NCI-H2227 (cell line): ENCODE data around the gene LRWD1.
"Not testable (repeated sequence)": the region's sequence is repeated elsewhere in the genome, so short reads cannot be mapped to it uniquely, and the experiment has no call there.

Experiments
- DNase-seq: peaks from one replicate; lab custom pipeline; 2025; ENCODE audit not compliant: unreplicated experiment; lab: John Stamatoyannopoulos, UW

Gene LRWD1

DNA sequence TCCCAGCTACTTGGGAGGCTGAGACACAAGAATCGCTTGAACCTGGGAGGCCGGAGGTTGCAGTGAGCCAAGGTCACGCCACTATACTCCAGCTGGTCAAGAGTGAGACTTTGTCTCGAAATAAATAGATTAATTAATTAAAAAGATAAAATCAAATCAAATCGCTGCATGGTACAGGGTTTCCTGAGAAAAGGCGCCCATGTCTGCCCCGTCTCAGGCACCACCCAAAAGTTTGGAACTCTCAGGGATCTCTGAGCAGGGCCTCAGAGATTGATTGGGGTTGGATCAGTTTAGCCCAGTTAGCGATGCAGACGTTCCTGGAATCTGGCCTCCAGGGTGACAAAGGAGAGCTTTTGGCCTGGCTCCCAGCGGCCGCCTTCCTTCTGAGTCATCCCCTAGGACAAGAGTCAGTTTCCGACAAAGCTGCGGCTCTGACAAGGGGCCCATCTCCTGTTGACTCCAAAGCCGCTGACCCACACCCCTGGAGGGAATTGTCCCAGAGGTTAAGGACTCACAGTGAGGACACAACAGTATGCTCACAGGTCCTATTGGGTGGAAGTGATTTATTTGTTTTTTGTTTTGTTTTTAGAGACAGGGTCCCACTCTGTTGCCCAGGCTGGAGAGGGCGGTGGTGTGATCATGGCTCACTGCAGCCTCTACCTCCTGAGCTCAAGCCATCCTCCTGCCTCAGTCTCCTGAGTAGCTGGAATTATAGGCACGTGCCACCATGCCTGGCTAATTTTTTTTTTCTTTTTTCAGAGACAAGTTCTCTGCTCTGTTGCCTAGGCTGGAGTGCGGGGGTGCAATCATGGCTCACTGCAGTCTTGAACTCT lies 24.6 kb upstream of the LRWD1 start:
- no peak for DNase-seq

DNA sequence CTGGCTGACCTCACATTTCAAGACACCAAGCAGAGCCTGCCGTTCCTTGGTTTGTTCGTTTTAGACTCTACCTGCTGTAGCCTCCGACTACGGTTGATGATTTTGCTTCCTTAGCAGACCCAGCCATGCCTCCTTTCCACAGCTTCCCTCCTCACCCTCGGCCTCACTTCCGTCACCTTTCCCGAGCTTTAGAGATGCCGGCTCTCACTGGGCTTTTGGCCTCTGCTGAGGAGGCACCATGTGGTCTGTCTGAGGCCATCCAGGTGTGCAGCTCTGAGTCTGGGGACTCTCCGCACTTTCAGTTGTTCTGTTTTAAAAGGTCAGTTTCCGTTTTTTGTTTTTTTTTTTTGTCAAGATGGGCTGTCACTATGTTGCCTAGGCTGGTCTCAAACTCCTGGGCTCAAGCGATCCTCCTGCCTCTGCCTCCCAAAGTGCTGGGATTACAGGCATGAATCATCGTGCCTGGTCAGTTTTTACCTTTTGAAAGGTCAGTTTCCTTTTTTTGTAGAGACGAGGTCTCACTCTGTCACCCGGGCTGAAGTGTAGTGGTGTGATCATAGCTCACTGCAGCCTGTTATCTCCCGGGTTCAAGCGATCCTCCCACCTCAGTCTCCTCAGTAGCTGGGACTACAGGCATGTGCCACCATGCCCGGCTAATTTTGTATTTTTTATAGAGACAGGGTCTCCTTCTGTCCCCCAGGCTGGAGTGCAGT lies 19.7 kb upstream of the LRWD1 start:
- DNase-seq: no peak

DNA sequence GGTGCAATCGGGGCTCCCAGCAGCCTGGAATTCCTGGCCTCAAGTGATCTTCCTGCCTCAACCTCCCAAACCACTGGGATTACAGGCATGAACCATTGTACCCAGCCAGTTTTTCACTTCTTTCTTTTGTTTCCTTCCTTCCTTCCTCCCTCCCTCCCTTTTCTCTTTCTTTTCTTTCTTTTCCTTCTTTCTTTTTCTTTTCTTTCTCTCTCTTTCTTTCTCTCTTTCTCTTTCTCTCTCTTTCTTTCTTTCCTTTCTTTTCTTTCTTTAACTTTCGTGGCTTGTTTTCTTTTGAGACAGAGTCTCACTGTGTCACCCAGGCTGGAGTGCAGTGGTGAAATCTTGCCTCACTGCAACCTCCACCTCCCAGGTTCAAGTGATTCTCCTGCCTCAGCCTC lies 19.1 kb upstream of the LRWD1 start:
- no peak for DNase-seq

DNA sequence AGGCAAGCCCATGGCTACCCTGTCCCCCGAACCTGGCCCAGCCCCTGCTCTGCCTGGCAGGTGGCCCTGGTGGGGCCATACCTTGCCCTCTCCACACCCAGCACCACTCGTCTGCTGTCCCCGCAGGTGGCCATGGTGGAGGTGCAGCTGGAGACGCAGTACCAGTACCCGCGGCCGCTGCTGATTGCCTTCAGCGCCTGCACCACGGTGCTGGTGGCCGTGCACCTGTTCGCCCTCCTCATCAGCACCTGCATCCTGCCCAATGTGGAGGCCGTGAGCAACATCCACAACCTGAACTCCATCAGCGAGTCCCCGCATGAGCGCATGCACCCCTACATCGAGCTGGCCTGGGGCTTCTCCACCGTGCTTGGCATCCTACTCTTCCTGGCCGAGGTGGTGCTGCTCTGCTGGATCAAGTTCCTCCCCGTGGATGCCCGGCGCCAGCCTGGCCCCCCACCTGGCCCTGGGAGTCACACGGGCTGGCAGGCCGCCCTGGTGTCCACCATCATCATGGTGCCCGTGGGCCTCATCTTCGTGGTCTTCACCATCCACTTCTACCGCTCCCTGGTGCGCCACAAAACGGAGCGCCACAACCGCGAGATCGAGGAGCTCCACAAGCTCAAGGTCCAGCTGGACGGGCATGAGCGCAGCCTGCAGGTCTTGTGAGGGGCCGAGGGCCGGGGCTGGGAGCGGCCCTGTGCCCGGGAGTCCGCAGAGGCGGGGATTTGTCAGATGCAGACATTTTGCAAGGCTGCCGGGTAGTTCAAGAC lies 18.2 kb upstream of the LRWD1 start:
- DNase-seq: no peak

DNA sequence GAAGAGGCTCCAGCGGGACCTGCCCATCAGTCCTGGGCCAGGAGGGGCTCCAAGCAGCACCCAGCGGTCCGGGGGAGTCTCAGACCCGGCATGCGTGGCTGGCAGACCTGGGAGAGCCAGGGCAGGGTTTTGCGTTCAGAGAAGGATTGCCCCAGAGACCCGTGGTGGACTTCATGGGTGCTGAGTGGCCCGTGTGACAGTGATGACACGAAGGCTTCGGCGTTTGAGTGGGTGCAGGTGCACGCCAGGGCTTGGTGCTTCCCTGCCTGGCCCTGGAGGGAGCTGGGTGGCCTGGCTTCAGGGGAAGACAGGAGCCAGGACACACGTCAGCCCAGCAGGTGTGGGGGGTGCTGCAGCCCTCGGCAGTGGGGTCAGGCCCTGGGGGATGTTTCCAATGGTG lies 17.5 kb upstream of the LRWD1 start:
- no peak for DNase-seq

DNA sequence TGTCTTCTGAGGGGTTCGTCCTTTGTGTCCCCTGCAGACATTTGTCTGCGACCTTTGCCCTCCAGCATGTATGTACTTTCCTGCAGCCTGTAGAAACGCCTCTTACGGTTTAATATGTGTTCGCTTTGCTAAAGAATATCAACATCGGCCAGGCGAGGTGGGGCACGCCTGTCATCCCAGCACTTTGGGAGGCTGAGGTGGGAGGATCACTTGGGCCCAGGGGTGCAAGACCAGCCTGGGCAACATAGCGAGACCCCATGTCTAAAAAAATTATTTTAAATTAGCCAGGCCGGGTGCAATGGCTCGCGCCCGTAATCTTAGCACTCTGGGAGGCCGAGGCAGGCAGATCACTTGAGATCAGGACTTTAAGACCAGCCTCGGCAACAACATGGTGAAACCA lies 15.6 kb upstream of the LRWD1 start:
- no peak for DNase-seq

DNA sequence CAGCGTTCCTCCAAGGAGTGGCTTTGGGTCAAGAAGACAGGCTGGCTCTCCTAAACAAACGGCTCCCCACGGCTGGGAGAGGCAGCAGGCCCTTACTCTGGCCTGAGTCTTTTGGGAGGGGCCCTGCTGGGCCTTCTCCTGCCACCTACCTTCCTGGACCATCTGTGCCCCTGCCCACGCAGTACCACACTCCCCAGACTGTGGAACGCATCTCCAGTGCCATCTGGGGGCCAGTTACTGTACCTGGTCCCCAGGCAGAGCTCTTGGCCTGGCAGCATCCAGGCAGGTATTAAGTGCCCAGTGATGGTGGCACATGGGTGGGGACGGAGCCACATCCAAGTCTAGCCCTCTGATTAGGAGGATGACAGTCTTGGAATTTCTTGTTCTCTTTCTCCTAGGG lies 14.5 kb upstream of the LRWD1 start:
- DNase-seq: no peak

DNA sequence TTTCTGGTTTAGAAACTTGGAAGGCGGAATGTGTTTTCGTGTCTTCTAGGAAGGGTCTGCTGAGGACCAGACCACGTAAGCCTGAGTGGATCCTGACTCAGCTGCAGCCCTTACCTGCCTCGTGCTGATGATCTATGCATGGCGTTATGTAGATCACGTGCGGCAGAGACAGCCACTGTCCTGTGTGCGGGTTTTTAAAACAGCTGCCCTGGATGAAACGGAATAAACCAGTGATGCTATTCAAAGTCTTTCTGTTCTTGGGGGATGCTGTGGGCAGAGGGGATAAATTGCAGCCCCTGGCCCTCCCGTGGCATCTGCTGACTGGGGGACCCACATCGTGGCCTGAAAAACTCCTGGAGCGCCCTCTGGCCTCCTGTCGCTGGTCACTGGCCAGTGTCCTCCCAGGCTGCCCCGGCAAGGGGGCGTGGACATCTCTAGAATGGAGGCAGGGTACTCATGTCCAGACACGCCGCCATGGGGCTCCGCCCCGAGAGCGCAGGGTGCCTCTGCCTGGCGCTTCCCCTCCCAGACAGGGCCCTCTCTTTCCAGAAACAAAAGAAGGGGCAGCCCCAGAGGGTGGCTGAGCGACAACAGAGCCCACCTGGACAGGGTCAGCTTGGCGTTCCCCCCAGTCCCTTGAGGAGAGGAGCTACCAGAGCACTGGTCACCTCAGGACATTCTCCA lies 13.3 kb upstream of the LRWD1 start:
- DNase-seq: peak; percentile 74

DNA sequence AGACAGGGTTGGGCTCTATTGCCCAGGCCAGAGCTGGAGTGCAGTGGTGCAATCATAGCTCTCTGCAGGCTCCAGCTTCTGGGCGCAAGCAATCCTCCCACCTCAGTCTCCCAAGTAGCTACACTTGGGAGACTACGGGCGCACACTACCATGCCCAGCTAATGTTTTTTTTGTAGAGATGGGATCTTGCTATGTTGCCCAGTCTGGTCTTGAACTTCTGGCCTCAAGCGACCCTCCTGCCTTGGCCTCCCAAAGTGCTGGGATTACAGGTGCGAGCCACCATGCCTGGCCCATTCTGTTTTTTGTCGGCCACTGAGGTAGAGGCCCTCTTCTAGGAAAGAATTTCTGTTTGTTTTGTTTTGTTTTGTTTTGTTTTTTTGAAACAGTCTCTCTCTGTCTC lies 12.3 kb upstream of the LRWD1 start:
- no peak for DNase-seq

DNA sequence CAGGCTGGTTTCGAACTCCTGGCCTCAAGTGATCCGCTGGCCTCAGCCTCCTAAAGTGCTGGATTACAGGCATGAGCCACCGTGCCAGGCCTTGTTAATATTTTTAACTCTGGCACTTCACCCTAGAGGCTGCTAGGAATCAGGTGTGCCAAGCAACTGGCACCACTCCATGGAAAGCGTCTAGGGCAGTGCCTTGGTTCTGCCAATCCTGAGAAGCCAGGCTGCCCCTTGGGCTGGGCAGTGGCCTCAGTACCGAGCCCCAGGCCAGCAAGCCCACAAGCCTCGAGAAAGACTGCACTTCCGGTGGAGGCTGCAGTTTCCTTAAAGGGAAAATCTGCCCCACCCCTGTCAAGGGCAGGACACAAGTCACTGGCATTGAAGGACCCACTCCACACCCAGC lies 11.5 kb upstream of the LRWD1 start:
- DNase-seq: no peak

DNA sequence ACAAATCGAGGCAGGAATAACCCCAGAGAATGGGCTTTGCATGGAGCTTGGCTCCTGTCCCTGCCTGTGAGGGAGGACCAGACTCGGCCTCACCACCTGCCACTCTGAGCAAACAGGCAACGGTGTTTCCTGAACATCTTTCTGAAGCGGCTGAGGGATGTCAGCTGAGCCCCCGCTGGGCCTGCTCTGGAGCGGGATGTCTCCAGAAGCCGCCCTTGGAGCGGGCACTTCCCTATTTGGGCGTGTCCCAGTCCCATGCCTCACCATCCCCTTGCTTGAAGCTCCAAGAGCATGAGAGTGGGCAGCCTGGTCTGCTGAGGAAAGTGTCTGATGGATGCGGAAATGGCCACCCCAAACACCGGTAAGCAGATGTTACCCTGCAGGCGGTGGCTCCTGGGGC lies 10.3 kb upstream of the LRWD1 start:
- DNase-seq: no peak

DNA sequence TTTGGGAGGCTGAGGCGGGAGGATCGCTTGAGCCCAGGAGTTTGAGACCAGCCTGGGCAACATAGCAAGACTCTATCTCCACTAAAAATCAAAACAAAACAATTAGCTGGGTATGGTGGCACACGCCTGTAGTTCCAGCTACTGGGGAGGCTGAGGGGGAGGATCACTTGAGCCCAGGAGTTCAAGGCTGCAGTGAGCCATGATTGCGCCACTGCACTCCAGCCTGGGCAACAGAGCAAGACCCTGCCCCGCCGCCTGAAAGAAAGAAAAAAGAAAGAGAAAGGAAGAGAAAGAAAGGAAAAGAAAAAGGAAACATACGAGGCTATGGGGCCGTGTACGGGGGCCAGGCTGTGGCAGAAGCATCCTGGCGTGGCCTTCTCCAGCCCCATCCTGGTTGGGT lies 9.9 kb upstream of the LRWD1 start:
- DNase-seq: not testable (repeated sequence)

DNA sequence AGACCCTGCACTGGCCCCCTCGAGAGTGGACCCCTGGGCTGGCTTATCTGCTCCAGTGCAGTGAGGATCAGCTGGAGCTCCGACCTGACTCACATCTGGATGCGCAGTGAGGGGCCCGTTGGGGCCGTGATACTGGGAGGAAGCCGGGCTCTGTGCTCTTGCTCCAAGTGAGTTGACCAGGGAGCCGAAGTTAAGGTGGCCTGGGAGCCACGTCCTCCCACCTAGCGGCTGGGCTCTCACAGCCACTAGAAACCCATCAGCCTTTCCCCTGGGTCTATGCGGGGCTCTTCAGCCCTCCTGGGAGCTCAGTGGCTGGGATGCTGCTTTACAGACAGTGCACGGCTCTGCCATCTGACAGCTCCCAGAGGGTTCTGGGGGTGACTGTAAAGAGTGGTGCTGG lies 9.2 kb upstream of the LRWD1 start:
- no peak for DNase-seq

DNA sequence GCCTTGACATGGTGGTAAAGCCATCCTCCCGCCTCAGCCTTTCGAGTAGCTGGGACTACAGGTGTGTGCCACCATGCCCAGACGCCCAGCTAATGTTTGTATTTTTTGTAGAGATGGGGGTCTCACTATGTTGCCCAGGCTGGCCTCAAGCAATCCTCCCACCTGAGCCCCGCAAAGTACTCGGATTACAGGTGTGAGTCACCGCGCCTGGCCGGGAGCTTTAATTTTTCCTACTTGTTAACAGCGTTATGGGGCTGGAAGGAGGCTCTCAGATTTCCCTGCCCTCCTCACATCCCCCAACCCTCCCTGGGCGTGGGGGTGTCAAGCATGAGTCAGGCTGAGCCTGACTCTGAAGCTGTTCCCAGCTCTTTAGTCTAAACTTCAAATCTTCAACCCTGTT lies 8.5 kb upstream of the LRWD1 start:
- DNase-seq: no peak

DNA sequence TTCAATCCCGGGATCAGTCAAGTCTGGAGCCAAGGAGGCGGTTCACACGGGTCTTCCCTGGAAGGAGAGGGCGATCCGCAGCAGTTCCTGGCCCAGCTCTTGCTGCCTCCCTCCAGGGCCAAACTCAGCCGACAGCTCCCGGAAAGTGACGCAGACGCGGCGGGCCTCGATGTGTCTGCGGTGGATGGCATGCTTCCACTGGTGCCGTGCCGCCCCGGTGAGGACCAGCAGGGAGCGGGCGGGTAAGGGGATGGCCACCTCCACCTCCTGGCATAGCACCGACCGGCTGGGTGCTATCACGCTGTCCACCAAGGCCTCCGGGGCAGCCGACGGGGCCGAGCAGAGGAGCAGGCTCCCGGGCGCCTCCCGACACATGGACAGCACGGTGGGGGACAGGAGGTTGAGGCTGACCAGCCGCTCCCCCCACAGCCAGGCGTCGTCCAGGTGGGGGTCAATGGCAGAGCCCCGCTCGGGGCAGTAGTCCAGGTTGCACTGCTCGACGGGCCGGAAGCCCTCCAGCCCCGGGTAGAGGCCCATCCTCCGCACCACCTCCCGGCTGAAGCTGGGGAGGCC lies 7.3 kb upstream of the LRWD1 start:
- DNase-seq: no peak

DNA sequence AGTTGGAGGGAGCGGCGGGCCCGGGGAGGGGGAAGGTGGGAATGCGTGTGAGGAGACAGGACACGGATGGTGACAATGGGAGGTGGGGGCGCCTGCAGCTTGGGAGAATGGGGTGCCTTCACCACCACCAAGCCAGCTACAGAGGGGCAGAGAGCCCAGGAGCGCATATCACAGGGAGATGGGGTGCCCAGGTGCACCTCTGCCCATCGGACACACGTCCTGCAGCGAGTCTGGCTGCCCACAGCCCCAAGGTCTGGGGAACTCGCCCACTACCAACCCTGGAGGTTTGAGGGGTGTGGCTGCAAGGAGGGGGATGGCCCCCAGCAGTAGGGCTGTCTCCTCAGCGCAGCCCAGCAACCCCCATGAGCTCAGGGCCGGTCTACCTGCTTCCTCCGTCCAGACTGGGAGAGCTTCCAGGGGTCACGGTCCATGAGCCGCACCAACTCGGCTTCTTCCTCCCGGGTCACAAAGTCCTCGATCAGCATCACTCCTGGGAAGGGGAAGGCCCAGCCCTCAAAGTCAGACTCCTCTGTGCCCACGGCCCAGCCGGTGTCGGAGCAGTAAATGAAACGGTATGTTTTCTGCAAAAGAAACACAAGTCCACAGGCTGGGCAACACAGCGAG lies 5.5 kb upstream of the LRWD1 start:
- no peak for DNase-seq

DNA sequence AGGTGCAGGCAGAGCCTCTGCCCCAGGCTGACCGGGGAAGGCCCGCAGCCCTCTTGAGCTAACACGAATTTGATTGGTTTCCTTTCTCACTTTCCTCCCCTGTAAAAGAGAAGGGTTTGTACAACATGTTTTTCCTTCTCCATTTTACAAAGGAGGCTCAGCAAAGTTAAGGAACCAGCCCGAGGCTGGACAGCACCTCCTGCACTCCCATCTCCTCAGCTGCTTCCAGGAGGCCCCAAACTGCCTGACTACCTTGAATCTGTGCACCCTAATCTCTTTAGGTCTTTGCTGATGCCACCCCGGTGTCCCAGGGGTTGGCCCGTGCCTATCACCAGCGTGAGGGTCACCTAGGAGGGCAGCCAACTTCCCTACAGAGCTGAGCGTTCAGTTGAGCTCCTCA lies 4.3 kb upstream of the LRWD1 start:
- DNase-seq: no peak

DNA sequence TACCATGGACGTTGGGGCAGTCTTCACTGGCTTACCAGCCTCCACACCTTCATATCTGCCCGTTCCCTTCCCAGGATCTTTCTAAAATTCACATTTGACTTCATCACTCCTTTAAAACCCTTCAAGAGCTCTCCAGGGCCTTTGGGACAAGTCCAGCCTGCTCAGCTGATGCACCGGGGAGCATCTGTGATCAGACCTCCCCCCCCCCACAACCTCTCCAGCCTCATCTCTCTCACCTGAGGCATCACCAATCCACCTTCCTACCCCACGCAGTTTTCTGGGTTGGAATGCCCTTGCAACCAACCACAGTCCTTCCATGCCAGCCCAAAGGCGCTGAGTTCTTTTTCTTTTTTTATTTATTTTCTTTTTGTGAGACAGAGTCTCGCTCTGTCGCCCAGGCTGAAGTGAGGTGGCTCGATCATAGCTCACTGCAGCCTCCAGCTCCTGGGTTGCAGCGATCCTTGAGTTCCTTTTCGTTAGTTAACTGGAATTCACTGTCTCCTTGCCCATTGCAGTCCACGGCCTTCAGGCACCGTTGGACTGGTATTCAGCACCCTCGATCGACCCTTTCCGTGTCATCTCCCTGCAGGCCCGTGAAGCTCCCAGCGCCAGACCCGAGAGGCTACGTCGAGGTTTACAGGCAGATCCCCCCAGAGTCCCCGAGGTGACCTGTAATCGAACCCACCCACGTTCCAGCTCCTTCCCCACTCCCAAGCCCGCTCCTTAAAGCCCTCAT lies 775 bp upstream of the LRWD1 start:
- DNase-seq: no peak

DNA sequence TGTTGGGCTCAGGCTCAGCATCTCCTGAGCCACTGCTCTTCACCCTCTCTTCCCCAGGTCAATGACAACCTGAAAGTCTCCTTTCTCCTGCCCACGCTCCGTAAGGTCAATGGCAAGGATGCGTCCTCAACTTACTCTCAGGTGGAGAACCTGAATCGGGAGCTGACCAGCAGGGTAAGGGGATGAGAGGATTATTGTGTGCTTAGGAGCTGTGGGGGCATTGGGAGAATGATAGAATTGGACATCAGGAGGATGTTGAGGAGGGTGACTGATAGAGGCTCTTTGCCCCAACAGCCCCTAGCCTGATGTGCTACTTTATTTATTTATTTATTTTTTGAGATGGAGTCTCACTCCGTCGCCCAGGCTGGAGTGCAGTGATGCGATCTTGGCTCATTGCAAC lies 1.3 kb downstream of the LRWD1 start:
- no peak for DNase-seq
